HuH-7 (cell line): Measurements from ENCODE around the gene RBM28.

Experiments used
- DNase-seq: peaks from one replicate; pipeline ENCODE4 v3.0.0; 2011; ENCODE audit warnings: low spot score

Gene RBM28

DNA sequence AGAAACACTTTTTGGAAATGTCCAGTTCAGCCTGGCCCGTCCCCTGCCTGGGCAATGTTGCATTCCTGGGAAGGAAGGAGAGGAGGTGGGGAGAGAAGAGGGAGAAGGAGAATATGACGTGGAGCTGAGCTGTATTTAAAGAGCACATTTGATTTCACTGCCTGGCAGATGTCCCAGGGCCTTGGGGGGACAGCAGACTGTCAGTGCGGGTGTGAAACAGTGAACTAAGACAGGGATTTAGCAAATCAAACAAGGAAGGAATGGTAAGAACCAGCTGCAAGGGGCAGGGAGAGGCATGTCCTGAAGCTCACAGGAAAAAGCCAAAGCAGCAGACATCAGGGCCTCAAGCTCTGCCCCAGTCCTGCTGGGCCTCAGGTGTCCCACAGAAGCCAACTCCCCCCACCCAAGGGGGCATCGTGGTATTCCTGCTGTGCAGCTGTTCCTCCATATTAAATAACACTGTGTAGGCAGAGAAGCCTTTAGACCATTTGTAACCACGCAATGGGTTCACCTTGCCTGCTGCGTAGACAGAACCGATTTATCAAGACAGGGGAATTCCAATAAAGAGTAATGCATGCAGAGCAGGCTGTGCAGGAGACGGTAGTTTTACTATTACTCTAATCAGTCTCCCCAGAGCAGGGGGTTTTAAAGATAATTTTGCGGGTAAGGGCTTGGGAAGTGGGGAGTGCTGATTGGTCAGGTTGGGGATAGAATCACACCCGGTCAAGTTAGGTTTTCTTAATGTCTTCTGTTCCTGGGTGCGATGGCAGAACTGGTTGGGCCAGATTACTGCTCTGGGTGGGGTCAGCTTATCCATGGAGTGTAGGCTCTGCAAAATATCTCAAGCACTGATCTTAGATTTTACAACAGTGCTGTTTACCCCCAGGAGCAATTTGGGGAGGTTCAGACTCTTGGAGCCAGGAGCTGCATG lies 84.3 kb downstream of the RBM28 start:
- DNase-seq, result no peak

DNA sequence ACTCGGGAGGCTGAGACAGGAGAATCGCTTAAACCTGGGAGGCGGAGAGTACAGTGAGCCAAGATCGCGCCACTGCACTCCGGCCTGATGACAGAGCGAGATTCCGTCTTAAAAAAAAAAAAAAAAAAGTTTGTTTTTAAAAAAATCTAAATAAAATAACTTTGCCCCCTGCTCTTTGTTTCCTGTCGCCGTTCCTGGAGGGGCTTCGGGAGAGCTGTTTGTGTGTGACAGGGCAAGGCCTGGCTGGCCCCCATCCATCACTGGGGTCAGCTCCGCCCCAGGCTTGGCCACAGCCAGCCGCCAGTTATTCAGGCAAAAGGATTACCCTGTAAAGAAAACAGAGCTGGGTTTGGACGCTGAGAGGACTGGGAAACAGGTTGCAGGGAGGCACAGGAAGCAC lies 86.2 kb downstream of the RBM28 start:
- no peak for DNase-seq

DNA sequence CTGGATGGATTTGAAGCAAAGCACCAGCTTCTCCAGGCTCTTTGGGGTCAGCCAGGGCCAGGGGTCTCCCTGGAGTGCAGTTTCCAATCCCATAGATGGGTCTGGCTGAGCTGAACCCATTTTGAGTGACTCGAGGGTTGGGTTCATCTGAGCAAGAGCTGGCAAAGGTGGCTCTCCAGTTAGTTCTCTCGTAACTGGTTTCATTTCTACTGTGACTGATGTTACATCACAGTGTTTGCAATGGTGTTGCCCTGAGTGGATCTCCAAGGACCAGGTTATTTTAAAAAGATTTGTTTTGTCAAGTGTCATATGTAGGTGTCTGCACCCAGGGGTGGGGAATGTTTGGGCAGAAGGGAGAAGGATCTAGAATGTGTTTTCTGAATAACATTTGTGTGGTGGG lies 88.4 kb downstream of the RBM28 start:
- DNase-seq, result no peak

DNA sequence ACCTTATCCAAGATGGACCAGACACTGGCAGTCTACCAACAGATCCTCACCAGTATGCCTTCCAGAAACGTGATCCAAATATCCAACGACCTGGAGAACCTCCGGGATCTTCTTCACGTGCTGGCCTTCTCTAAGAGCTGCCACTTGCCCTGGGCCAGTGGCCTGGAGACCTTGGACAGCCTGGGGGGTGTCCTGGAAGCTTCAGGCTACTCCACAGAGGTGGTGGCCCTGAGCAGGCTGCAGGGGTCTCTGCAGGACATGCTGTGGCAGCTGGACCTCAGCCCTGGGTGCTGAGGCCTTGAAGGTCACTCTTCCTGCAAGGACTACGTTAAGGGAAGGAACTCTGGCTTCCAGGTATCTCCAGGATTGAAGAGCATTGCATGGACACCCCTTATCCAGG lies 89.2 kb downstream of the RBM28 start:
- DNase-seq, result no peak

DNA sequence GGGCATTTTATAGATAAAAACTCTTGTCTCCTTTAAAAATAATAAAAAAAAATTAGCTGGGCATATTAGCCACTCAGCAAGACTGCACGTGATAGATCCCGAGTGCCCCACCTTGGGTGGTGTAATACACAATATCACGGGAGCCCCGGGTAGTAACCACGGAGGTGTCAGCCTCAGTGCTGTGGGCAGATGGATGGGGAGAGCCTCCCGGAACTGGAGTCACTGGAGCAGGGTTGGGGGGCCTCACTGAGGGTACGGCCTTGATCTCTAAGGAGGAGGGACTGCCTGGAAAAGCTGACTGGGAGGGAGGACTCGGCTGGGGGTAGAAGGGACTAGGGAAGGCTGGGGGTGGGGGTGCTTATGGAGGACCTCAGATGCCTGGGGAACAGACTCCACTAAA lies 90.0 kb downstream of the RBM28 start:
- no peak for DNase-seq

DNA sequence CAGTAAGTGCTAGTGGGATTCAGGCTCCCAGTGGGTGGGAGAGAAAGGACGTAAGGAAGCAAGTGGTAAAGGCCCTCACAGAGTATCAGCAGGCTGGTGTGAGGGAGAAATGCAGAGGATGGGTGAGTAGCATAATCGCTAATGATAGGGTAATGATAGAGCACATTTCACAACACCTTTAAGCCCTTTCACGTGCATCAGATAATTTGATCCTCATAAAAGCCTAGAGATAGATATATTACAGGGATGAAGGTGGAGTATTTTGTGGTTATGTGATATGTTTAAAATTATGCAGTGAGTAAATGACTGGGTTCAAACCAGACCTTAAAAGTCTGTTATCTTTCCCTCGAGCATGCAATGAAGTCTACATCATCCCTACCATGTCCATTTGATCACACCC lies 92.4 kb downstream of the RBM28 start:
- DNase-seq, result no peak
